HEK293 (cell line): ENCODE data around the gene NFXL1.

Experiments used
- BCL6B ChIP-seq: fragments of 450-650 bp; formaldehyde crosslinking; IDR thresholded peaks from 2 replicates; pipeline ENCODE4 v1.5.1; 2017; ENCODE audit warnings: missing biosample characterization, missing genetic modification characterization
- CTCF ChIP-seq: fragments of 450-650 bp; formaldehyde crosslinking; IDR thresholded peaks from 2 replicates; pipeline ENCODE4 v1.5.1; 2016; ENCODE audit warnings: missing biosample characterization, missing genetic modification characterization
- SP3 ChIP-seq: fragments of 450-650 bp; formaldehyde crosslinking; IDR thresholded peaks from 2 replicates; pipeline ENCODE4 v1.5.1; 2016; ENCODE audit warnings: missing biosample characterization, missing genetic modification characterization
- ZBTB49 ChIP-seq: fragments of 450-650 bp; formaldehyde crosslinking; IDR thresholded peaks from 2 replicates; pipeline ENCODE4 v1.5.1; 2016; ENCODE audit warnings: missing biosample characterization, missing genetic modification characterization, low read depth
- ZNF449 ChIP-seq: fragments of 450-650 bp; formaldehyde crosslinking; IDR thresholded peaks from 2 replicates; pipeline ENCODE4 v1.5.1; 2017; ENCODE audit warnings: missing biosample characterization, mild to moderate bottlenecking, missing genetic modification characterization, moderate library complexity
- ZNF664 ChIP-seq: fragments of 450-650 bp; formaldehyde crosslinking; IDR thresholded peaks from 2 replicates; pipeline ENCODE4 v1.5.1; 2016; ENCODE audit warnings: missing biosample characterization, missing genetic modification characterization
- ZSCAN23 ChIP-seq: fragments of 450-650 bp; formaldehyde crosslinking; IDR thresholded peaks from 2 replicates; pipeline ENCODE4 v1.5.1; 2016; ENCODE audit warnings: missing biosample characterization, missing genetic modification characterization

- no peak for TF ChIP-seq BCL6B (tag by site-specific recombination)
- TF ChIP-seq ZNF664 (tag by site-specific recombination) = no peak
- TF ChIP-seq ZBTB49 (tag by site-specific recombination) = no peak
- TF ChIP-seq CTCF (tag by site-specific recombination) = no peak
- no peak for TF ChIP-seq ZNF449
- TF ChIP-seq SP3 (tag by site-specific recombination) = no peak
- TF ChIP-seq ZSCAN23 (tag by site-specific recombination) = no peak
Measured at GRCh38 chr4:47899639-47900038, 14.7 kb downstream of the NFXL1 start.
